NAMALWA (cell line): ENCODE measurements around the gene CCDC136.

Experiments used
- DNase-seq: peaks from one replicate; pipeline ENCODE4 v3.0.0-alpha.2; 2015; ENCODE audit warnings: low spot score

Gene CCDC136

DNA sequence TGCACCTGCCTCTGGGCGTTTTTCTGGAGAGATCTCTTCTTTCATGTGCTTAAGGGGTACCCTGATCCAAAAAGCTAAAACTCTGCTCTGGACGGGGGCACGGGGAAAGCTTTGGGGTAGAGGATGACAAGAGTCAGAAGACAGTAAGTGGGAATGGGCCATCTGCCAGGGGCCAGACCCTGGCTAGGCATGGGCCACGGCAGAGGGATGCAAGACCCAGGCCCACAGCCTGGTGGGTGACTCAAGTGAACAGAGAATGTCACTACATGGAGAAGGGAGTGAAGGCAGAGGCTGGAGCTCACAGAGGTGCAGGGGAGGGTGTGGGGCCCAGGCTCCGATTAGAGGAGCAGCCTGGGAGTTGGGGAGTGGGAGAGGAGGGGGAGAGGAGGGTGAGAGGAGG lies 53.7 kb downstream of the CCDC136 start:
- DNase-seq = no peak

DNA sequence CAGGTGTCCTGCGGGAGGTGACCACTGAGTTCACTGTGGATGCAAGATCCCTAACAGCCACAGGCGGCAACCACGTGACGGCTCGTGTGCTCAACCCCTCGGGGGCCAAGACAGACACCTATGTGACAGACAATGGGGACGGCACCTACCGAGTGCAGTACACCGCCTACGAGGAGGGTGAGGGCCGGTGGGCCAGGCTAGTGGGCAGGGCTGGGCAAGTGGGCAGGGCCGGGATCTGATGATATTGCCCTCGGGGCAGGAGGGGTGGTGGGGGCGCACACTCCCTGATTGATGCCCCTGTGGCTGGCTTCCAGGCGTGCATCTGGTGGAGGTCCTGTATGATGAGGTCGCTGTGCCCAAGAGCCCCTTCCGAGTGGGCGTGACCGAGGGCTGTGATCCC lies 54.2 kb downstream of the CCDC136 start:
- no peak for DNase-seq

DNA sequence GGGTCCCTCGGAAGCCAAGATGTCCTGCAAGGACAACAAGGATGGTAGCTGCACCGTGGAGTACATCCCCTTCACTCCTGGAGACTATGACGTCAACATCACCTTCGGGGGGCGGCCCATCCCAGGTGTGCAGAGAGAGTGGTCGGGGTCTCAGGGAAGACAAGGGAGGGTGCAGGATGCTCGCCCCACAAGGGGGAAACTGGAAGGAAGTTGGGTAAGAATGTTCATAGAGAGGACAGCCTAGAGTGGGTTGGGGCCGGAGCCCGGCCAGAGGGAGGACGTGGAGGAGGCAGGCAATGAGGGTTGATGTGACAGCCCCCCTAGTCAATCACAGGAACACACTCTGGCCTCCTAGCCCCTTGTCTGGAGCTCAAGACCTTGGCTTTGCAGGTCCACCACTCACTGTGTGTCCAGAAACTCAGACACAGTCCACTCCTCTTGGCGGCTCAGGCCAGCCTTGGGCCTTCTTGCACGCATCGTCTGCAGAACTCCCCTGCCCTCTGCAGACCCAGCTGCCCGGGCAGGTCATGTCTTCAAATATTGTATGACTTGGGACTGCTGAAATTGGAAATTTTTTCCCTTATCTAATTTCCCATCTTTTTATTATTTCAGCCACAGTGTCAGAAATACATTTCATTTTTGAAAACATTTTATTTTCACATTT lies 55.1 kb downstream of the CCDC136 start:
- DNase-seq = no peak

DNA sequence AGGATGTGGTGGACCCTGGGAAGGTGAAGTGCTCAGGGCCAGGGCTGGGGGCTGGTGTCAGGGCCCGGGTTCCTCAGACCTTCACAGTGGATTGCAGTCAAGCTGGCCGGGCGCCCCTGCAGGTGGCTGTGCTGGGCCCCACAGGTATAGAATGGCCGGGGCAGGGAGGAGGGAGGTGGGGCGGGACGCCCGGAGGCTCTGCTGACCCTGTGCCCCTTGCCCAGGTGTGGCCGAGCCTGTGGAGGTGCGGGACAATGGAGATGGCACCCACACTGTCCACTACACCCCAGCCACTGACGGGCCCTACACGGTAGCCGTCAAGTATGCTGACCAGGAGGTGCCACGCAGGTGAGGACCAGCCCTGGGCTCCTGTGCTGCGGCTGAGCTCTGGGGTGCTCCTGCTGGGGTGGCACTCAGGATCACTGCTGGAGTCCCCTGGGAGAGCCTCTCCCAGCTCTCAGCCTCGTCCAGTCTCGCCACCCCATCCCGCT lies 56.0 kb downstream of the CCDC136 start:
- DNase-seq = no peak

DNA sequence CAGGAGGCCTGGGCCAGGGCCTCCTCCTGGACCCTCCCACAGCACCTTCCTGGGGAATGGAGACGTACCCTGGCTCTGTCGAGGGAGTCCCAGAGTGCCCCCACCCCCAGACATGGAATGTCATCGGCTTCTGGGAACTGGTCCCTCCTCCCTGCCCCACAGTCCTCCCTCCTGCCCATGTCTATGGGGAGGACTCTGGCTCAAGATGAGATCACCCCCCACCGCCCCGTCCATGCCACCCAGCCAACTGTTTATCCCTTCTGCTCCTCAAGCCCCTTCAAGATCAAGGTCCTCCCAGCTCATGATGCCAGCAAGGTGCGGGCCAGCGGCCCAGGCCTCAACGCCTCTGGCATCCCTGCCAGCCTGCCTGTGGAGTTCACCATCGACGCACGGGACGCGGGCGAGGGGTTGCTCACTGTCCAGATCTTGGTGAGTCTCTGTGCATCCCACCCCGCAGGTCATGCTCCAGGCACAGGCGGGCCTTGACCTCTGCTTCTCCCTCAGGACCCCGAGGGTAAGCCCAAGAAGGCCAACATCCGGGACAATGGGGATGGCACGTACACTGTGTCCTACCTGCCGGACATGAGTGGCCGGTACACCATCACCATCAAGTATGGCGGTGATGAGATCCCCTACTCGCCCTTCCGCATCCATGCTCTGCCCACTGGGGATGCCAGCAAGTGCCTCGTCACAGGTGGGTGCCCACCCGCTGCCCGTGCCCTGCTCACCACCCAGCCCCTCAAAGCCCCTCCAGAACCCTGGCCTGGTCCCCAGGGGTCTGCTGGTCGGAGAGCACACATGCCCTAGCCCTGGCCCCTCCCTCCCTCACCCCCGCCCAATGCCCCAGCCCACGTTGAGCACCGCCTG lies 56.8 kb downstream of the CCDC136 start:
- DNase-seq = no peak

DNA sequence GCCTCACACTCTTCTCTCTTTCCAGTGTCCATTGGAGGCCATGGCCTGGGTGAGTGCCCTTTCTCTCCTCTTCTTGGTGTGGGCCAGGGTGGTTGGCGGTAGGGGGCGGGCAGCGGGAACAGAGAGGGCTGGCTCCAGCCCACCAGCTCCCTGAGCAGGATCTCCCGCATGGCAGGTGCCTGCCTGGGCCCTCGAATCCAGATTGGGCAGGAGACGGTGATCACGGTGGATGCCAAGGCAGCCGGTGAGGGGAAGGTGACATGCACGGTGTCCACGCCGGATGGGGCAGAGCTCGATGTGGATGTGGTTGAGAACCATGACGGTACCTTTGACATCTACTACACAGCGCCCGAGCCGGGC lies 57.4 kb downstream of the CCDC136 start:
- DNase-seq = no peak

DNA sequence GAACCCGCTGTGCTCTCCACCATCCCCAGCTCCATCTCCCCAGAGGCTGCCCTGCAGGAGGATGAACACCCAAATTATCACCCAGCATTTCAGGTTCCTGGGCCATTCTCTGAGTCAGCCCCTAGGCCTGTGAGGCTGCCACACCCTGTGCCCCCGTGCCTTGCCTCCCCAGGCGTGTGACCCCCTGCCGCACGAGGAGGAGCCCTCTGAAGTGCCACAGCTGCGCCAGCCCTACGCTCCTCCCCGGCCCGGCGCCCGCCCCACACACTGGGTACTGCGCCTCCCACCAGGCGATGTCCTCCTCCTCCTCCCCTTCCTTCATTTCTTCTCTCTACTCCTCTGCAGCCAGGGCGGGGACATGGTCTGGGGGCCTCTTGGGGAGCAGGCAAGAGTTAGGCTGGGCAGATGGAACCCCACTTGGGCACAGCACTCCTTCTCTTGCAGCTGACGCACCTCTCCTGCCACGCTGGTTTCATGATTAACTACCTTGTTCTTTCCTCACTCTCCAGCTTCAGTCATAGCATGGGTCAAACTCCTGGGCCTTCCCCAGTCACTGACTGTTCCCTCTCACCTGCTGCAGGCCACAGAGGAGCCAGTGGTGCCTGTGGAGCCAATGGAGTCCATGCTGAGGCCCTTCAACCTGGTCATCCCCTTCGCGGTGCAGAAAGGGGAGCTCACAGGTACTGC lies 58.2 kb downstream of the CCDC136 start:
- no peak for DNase-seq

DNA sequence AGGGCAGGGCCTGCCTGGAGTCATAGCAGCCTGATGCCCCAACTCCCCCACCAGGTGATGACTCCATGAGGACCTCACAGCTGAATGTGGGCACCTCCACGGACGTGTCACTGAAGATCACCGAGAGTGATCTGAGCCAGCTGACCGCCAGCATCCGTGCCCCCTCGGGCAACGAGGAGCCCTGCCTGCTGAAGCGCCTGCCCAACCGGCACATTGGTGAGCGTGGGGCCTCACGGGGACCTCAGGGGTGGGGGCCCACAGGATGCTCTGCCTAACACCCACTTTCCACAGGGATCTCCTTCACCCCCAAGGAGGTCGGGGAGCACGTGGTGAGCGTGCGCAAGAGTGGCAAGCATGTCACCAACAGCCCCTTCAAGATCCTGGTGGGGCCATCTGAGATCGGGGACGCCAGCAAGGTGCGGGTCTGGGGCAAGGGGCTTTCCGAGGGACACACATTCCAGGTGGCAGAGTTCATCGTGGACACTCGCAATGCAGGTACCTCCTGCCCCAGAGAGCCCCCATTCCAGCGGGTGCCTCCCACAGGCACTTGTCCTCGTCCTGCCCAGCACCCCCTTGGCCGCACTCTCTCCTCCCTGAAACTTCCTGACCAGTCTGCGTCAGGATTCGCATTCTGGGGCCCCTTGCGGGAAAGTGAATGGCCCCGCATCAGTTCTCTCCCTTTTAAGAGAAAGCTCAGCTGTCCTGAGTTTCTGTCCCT lies 60.9 kb downstream of the CCDC136 start:
- DNase-seq = no peak

DNA sequence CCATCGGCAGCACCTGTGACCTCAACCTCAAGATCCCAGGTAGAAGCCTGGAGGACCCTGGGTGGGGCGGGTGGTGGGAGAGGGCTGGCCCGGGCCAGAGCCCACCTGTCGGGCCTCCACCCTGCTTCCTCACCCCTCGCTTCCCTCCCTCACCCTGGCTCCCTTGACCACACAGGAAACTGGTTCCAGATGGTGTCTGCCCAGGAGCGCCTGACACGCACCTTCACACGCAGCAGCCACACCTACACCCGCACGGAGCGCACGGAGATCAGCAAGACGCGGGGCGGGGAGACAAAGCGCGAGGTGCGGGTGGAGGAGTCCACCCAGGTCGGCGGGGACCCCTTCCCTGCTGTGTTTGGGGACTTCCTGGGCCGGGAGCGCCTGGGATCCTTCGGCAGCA lies 62.0 kb downstream of the CCDC136 start:
- no peak for DNase-seq

DNA sequence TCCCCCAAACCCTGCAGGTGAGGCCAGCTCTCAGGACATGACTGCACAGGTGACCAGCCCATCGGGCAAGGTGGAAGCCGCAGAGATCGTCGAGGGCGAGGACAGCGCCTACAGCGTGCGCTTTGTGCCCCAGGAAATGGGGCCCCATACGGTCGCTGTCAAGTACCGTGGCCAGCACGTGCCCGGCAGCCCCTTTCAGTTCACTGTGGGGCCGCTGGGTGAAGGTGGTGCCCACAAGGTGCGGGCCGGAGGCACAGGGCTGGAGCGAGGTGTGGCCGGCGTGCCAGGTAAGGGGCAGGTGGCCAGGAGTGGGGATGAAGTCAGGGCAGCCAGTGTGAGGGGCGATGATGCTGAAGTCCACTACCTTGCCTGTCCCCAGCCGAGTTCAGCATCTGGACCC lies 62.6 kb downstream of the CCDC136 start:
- DNase-seq = no peak

DNA sequence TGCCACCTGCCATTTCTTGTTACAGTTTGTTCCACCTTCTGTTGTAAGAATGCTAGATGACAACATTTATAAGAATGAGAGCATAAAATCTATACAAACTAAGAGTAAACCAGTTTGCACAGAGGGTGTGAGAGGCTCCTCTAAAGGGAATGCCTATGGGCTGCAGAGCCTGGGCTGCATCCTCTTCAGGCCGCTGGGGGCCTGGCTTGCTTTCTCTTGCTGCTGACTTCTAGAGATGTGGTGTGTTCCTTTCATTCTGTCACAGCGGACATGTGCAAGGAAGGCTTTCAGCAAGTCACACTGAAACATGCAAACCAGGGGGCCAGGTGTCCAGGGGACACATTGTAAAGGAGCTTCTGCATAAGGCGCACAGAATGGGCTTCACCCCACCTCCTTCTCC lies 63.8 kb downstream of the CCDC136 start:
- DNase-seq = peak; percentile 54

DNA sequence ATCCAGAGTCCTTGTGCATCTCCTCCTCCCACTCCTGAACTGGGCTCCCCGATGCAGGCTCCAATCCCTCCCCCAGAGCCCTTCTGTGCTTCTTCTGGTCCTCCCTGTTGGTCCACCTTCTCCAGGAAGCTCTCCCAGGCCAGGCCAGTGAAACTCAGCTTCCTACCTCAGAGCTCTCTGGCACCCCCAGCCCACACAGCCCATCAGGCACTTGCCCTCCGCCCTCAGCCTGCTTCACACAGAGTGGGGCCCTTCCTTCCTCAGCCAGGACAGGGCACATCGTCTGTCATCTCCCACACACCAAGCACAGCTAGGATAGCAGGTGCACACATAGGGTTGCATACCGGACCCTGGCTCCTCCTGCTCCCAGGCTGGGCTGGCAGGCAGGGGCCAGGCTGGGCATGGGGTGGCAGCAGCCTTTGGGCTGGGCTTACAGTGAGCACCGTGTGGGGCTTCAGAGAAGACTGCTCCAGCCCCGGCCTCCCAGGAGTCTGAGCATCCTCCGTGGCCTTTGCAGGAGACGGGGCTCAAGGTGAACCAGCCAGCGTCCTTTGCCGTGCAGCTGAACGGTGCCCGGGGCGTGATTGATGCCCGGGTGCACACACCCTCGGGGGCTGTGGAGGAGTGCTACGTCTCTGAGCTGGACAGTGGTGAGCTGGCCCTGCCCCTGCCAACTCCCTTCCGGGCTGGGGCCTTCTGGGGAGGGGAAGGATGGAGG lies 64.4 kb downstream of the CCDC136 start:
- no peak for DNase-seq

DNA sequence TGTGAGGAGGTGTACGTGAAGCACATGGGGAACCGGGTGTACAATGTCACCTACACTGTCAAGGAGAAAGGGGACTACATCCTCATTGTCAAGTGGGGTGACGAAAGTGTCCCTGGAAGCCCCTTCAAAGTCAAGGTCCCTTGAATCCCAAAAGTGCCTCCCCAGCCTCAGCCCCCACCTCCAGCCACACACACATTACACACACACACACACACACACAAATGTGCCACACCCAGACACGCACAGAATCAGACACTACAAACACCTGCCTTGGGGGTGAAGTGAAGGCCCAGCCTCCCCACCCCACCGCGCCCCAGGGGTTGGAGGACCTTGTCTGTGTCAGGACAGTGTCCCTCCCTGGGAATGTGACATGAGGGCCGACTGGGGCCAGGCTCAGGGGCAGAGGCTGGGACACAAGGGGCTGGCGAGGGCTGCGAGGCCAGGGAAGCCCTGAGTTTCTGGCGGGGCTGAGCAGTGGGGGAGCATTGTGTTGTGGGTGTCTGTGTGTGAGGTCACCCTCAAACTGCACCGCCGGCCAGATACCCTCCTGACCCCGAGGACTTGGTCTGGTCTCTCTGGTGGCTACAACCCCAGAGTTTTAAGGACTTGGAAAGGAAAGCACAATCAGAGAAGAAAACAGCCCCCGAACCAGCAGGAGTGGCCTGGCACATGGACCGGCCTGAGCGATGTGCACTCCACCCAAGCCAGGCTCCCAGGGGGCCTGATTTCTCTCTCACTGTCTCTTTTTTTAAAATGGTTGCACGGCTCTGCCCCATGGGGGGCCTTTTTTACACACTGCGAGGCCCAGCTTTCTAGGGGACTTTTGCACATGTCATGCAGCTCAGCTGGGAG lies 66.8 kb downstream of the CCDC136 start:
- DNase-seq = no peak

DNA sequence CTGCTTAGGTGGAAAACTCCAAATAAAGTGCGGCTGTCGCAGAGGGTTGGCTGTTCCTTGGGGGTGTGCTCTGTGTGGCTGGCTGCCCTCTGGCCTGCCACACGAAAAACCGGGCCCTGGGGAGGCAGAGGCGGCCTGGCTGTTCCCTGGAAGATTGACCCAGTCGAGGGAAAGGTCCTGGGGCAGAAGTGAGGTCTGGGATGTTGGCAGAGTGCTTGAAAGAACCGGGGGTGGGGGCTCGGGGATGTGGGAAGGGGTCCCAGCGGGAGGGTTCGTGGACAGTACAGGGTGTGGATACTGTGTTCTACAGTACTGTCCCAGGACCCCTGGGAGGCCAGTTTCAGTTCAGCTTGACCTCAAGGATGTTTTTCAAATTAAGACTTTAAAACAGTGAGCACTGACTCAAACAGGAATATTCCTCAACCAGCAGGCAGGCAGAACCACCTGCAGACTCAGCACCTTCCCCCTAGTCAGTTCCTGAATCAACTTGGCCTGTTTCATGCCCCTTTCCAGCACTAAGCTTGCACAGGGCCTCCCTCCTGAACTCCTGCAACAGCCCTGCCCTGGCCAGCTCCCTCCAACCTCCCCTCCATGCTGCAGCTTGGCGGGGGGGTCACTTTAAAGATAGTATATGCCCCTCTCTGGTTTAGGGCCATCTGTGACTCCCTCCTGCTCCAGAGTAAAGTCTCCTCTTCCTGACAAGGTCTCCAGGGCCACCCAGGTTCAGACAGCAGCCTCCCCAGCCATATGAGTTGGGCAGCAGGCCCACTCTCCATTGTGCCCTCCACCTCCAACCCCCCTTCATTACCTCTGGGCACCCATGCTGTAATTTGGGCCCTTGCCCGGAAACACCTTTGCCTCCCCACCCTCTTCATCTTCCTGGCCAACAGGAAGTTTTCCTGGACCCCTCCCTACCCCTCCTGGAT lies 67.7 kb downstream of the CCDC136 start:
- DNase-seq = no peak

DNA sequence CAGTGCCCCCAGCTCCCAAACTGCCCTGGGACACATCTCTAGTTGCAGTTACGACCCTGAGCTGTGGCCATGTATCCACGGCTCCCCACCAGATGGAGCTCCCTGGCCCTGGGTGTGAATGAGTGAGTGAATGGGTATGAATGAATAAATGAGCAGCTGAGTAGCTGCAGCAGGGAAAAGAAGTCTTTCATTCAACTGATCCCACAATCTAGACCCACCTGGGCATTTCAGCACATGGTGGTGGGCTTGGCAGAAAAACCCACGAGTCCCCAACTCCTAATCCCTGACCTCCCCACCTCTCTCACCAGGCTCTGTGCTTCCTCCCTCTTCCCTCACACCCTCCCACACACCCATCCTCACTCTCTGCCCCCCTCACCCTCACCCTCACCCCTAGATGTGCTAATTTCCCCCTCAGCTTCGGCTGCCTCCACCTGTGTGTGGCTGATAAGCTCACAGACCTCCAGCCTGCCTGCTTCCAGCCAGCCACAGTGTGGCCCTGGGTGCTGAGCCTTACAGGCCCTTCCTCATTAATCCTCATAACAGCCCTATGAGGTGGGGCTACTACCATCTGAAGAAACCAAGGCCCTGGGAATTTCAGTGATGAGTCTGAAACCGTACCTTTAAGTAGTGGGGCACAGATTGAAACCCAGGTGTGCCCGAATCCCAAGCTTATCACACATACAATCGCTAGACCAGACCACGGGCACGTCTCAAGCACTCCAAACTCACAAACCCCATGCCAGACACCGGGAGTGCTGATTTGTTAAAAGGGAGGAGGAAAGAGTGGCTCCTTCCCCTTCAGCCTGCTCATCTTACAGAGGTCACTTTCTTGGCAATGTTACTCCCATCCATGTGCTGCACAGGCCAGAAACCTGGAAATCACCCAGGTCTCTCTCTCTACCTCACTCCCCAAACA lies 68.6 kb downstream of the CCDC136 start:
- DNase-seq = peak; percentile 51

DNA sequence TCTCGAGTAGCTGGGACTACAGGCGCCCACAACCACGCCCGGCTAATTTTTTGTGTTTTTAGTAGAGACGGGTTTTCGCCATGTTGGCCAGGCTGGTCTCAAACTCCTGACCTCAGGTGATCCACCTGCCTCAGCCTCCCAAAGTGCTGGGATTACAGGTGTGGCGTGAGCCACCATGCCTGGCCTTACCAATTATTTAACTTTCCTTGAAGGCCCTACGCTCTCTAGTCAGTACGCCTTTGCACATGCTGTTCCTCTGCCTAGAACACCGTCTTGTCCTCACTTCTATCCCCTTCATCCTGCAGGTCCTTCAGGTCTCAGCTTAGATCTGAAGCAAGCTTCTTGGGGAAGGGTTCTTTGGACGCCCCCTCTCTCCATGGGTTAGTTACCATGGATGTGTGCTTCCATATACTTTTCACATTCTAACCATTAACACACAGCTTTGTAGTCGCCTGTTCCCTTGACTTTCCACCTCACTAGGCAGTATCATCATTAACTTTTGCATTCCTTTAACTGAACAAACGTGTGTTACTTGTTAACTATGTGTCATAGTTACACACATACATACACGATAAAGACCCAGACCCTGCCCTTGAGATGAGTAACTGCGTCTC lies 70.3 kb downstream of the CCDC136 start:
- no peak for DNase-seq

DNA sequence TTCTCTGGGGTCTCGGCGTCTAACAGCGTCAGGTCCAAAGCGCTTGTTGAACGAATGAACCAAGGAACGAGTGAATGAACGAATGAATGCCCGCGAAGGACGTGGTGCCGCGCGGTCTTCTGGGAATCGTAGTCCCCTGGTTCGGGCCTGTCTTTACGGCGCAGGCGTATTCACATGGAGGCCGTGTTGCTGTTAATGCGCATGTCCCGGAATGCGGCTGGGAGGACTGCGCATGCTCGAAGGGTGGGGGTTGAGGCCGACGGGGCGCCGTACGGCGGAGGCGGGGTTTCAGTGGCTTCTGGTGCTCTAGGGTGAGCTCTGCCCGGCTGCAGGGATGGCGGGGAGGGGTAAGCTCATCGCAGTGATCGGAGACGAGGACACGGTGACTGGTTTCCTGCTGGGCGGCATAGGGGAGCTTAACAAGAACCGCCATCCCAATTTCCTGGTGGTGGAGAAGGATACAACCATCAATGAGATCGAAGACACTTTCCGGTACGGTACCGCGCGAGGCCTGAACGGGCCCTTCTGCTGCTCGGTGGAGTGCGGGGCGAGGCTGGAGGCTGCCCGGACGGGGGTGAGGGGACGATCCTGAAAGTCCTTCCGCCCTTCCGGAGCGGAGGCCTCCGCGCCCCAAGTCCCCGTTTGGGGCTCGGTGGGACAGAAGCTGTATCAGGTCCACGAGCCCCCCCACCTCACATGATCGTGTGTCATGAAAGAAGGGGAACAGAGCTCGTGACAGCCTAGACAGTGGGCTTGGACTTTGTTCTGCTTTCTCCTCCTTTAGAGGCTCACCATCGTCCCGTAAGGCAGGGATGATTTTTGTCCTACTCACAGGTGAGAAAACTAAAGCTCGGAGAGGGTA lies 71.0 kb downstream of the CCDC136 start, which contains the start of gene ATP6V1F:
Gene ATP6V1F, plus strand, starts transcription at position 286 of the 862 bp plus-strand sequence. Its CDS starts 49 bp downstream, at position 335.
- DNase-seq = peak; percentile 100
